Stimulated activated CD8-positive, alpha-beta memory T cell treated with anti-CD3 and anti-CD28 coated beads, Interleukin-15, amount 100 ng/mL, for 1 hour (primary cell): ENCODE measurements around the gene DIAPH3.

Source experiments
- DNase-seq: peaks from one replicate; pipeline ENCODE4 v3.0.0-alpha.2; 2020; ENCODE audit warnings: low read depth

Gene DIAPH3

GRCh38 chr13:59710416-59710815, 453.3 kb downstream of the DIAPH3 start:
- no peak for DNase-seq

- DNase-seq: no peak
Measured at GRCh38 chr13:59706101-59706976, 457.4 kb downstream of the DIAPH3 start.

DNA sequence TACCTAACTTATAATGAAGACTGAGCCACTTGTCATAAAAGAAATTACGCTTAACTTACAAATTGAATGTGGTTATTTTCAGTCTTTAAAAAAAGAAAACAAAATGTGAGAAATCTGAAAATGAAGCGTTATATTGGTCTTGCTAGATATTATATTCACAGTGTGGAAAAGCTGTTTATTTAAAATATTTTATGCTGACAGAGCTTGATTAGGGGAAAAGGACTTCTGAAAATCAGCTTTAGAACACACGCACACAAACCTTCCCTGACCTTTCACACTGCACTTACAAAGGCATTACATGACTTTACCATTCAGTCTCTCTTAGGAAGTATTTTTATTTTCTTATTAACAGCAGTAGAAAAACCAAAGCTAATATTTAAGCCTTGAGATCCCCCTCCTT, 461.5 kb downstream of the DIAPH3 start:
- no peak for DNase-seq

GRCh38 chr13:59701261-59701660, 462.5 kb downstream of the DIAPH3 start:
- DNase-seq: no peak

- DNase-seq: no peak
Measured at GRCh38 chr13:59700281-59700680, 463.4 kb downstream of the DIAPH3 start.

- DNase-seq: no peak
Measured at GRCh38 chr13:59696271-59696670, 467.5 kb downstream of the DIAPH3 start.

DNA sequence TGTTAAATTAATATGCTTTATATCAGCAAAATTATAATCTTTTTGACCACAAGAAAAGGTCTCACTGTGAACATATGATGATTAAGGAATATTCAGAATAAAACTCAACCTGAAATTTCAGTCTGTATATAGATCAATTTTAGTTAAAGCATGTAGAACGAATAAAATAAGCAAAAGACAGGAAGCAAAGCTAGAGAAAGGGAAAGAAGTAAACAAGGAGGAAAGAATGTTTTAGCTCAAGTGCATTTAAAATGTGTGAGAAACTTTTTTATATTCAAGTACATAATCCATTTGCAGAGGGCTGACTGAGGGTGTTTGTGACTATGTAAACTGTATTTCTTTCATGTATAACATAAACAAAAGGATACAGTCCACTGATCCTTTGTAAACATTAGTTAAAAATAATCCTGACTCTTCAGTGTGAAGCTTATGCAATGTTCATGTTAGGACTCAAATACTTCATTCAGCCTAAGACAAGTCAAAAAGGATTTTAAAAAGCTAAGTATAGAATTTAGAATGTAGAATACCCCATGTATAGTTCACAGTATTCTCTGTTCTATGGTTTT, 472.1 kb downstream of the DIAPH3 start:
- DNase-seq: no peak

DNA sequence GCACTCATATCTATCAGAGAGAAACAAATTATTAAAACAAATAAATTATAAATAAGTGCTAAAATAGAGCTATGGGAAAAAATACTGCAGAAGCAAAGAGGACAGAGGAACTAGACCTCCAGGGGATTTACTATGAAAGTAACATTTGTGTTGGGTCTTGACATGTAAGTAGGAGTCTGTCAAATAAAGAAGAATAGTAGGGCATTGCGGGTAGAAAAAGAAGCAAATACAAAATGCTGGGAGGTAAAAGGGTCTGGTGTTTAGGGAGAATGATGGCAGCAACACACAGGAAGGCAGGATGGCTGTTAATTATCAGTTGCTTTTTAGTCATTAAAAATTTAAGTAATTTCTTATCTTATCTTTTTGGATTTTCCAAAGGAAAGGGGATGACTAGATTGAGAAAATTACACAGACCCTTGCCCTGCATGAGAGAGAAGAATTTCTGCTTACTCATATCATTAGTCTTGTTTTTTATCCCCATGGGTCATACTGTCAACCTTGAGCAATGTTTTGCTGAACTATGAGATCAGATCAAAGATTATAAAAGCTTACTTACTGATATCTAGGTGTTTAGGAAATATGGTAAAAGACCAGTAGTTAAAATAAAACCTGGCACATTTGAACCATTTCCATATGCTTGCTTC, 472.7 kb downstream of the DIAPH3 start:
- DNase-seq: no peak

- no peak for DNase-seq
Measured at GRCh38 chr13:59689057-59689456, 474.7 kb downstream of the DIAPH3 start.

GRCh38 chr13:59686798-59687394, 476.8 kb downstream of the DIAPH3 start:
- no peak for DNase-seq

GRCh38 chr13:59684105-59684504, 479.6 kb downstream of the DIAPH3 start:
- DNase-seq: no peak

- no peak for DNase-seq
Measured at GRCh38 chr13:59681636-59682311, 482.0 kb downstream of the DIAPH3 start.

- DNase-seq: no peak
Measured at GRCh38 chr13:59680429-59681024, 483.2 kb downstream of the DIAPH3 start.

GRCh38 chr13:59679254-59679653, 484.5 kb downstream of the DIAPH3 start:
- DNase-seq: no peak

GRCh38 chr13:59677966-59678814, 485.5 kb downstream of the DIAPH3 start:
- DNase-seq: no peak

GRCh38 chr13:59677430-59677829, 486.3 kb downstream of the DIAPH3 start:
- no peak for DNase-seq

DNA sequence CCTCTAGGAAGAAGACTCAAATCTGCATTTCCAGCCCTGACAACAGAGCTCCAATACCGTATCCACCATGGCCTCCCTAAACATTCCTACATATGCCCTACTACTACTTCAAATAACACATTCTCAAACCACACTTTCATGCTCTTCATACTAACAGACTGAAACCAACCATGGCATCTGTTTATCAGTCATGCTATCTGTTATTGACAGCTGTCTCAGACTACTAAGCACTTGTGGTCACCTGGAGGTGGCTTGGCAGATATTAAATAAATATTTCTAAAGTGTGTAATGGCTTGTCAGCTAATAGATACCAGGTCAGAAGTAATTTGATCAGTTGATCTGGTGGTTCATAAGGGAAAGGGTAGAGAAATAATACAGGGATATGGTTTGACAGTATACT, 489.1 kb downstream of the DIAPH3 start:
- DNase-seq: no peak

DNA sequence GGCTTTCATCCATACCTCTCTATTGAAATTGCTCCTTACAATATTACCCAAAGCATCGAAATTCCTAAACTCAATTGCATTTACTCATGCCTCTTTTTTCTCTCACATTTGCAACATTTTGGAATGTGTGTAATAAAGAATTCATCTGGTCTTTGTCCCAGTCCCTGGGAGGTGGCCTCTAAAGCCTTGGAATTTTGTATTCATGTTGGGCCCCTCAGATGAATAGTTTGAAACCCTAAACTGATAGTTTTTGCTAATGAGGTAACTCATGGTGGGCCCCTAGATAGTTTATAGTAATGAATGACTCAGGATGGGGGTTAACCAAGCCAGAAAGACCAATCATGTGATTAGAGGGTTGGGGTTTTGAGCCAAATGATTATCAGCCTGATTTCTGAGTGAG, 490.4 kb downstream of the DIAPH3 start:
- no peak for DNase-seq

GRCh38 chr13:59672445-59672844, 491.3 kb downstream of the DIAPH3 start:
- no peak for DNase-seq

DNA sequence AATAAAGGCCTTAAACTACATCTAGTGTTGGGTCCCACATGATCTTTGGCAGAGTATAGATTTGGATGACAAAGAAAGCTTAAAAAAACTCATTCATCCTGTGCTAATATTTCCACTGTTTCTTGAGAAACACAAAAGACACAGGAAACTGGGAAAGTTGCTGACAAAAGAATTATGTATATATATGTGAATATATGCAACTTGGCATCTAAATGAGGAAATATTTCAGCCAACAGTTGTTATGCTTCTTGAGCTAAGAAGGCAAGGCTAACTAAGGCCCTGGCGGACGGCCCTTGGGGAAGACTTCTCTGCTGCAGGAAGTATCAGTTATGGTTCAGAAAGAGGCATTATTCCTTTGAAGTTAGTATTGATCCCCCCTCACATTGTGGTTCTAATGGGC, 491.8 kb downstream of the DIAPH3 start:
- DNase-seq: no peak

DNA sequence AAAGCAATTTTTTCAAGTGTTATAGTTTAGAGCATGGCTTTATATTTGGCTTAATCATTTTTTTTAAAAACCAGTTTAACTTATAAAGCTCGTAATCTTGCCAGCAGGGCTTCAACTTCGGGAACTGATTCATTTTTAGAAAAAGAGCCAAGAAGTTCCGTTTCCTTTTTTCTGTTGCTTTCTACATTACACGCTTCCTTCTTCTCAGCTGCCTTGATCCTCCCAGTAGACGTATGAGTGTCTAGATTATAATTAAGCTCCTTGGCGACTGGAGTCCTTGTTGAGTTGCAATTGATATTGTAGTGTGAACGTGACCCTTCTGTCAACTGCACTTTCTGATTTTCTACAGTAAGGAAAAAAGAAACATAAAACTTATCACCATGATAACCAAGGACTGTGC, 497.2 kb downstream of the DIAPH3 start:
- DNase-seq: no peak
